GM19324 (cell line): ENCODE results near the gene SEC24C.
"Not testable (repeated sequence)": the region's sequence is repeated elsewhere in the genome, so short reads cannot be mapped to it uniquely, and the experiment has no call there.

Experiments
- ATAC-seq: cut with Tn5 transposase; IDR thresholded peaks from one replicate; pipeline ENCODE4 v1.9.1; 2021; ENCODE audit warnings: mild to moderate bottlenecking, moderate library complexity; ENCODE audit not compliant: unreplicated experiment, low FRiP score

The SEC24C gene

GRCh38 chr10:73730153-73730906, 13.8 kb upstream of the SEC24C start:
- ATAC-seq: peak; percentile 92

GRCh38 chr10:73731588-73732375, 12.4 kb upstream of the SEC24C start:
- ATAC-seq: no peak

GRCh38 chr10:73732426-73732825, 11.7 kb upstream of the SEC24C start:
- ATAC-seq: no peak

- ATAC-seq: no peak
Measured at GRCh38 chr10:73732931-73733623, 11.1 kb upstream of the SEC24C start.

GRCh38 chr10:73734028-73734720, 10.0 kb upstream of the SEC24C start:
- no peak for ATAC-seq

- no peak for ATAC-seq
Measured at GRCh38 chr10:73734796-73735305, 9.3 kb upstream of the SEC24C start.

GRCh38 chr10:73740501-73741254, 3.5 kb upstream of the SEC24C start:
- not testable (repeated sequence) for ATAC-seq

GRCh38 chr10:73742454-73742734, 1.8 kb upstream of the SEC24C start:
- ATAC-seq: no peak

- no peak for ATAC-seq
Measured at GRCh38 chr10:73743327-73743904, 756 bp upstream of the SEC24C start.

GRCh38 chr10:73744664-73744975, 448 bp downstream of the SEC24C start:
- peak; percentile 14 for ATAC-seq

GRCh38 chr10:73746721-73747120, 2.5 kb downstream of the SEC24C start:
- no peak for ATAC-seq

- ATAC-seq: no peak
Measured at GRCh38 chr10:73750819-73751218, 6.6 kb downstream of the SEC24C start.

- no peak for ATAC-seq
Measured at GRCh38 chr10:73756183-73756582, 12.0 kb downstream of the SEC24C start.

- ATAC-seq: no peak
Measured at GRCh38 chr10:73758704-73759511, 14.7 kb downstream of the SEC24C start.

- no peak for ATAC-seq
Measured at GRCh38 chr10:73759512-73760115, 15.4 kb downstream of the SEC24C start.

- no peak for ATAC-seq
Measured at GRCh38 chr10:73761781-73762180, 17.6 kb downstream of the SEC24C start.

GRCh38 chr10:73762915-73763314, 18.7 kb downstream of the SEC24C start:
- no peak for ATAC-seq

GRCh38 chr10:73763343-73763742, 19.2 kb downstream of the SEC24C start:
- ATAC-seq: no peak

- ATAC-seq: no peak
Measured at GRCh38 chr10:73765066-73765465, 20.9 kb downstream of the SEC24C start.
